ENCODE data around the gene ABHD5. TPM values are rescaled to one million over a fixed set of nuclear protein-coding genes. Genes with fewer than 3 reads are reported as not detected.

Gene ABHD5
- total and polyA plus RNA-seq, 9 donors: 4.4 to 36.2 (median 11.3) TPM

- TF ChIP-seq EP300 (IDR thresholded peaks at IDR 0.05) (no peak), POLR2A (IDR thresholded peaks at IDR 0.05) (no peak), CTCF (IDR thresholded peaks at IDR 0.05) (no peak)
- intact Hi-C loops (cut with DNase I): no loop called here
- H3K27me3 ChIP-seq: no peaks in the 10 kb centered on the region
- 41 to 58% (median 43%) methylated on average over 8 of the region's 8 CpGs for WGBS, 3 donors
- no peak overlapping the region for H3K27ac ChIP-seq
- H3K4me3 ChIP-seq: no peak overlapping the region
- H3K4me1 ChIP-seq (ENCODE audit: insufficient read depth): no peaks in the 10 kb centered on the region
- H3K9me3 ChIP-seq: no peaks in the 10 kb centered on the region
- no peak for DNase-seq
- H3K36me3 ChIP-seq: no peaks in the 10 kb centered on the region
Observed at GRCh38 chr3:43736558-43737440, 46.1 kb downstream of the ABHD5 start.

GRCh38 chr3:43738305-43738704 lies 47.6 kb downstream of the ABHD5 start:
- Histone ChIP-seq H3K27me3 (no peaks in the 10 kb centered on the region), H3K4me3 (no peak overlapping the region), H3K9me3 (no peaks in the 10 kb centered on the region), H3K27ac (no peak overlapping the region), H3K36me3 (no peaks in the 10 kb centered on the region), H3K4me1 (ENCODE audit: insufficient read depth) (no peaks in the 10 kb centered on the region)
- no peak for DNase-seq
- no peak for TF ChIP-seq EP300 (IDR thresholded peaks at IDR 0.05)
- TF ChIP-seq POLR2A (IDR thresholded peaks at IDR 0.05): no peak
- TF ChIP-seq CTCF (IDR thresholded peaks at IDR 0.05): no peak
- intact Hi-C loops (cut with DNase I): no loop called here
- 78 to 88% (median 84%) methylated on average over 2 of the region's 2 CpGs for WGBS, 3 donors

DNA sequence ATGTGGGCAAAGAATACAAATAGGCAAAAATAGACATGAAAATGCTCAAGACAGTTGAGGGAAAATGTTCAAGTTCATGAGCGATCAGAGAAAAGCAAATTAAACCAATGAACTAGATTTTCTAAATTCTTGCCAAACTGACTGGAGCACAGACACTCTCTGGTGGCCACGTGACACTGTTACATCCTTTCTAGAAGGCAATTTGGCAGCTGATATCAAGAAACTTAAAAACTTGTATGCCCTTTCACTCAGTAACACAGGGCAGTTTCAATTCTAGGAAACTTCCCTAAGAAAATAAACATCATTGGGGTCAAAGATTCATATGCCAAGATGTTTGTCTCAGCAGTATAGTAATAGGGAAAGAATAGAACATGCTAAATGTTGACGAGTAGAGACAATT lies 52.2 kb downstream of the ABHD5 start:
- no peak for TF ChIP-seq EP300 (IDR thresholded peaks at IDR 0.05)
- TF ChIP-seq CTCF (IDR thresholded peaks at IDR 0.05): no peak
- TF ChIP-seq POLR2A (IDR thresholded peaks at IDR 0.05): no peak

GRCh38 chr3:43747641-43748040 lies 56.9 kb downstream of the ABHD5 start:
- DNase-seq: no peak
- H3K27ac ChIP-seq: no peak overlapping the region
- H3K4me3 ChIP-seq: no peak overlapping the region

More for the DNA sequence above, 52.2 kb downstream of the ABHD5 start:
- Histone ChIP-seq H3K9me3 (no peaks in the 10 kb centered on the region), H3K27me3 (no peaks in the 10 kb centered on the region), H3K4me3 (no peak overlapping the region), H3K36me3 (no peaks in the 10 kb centered on the region), H3K27ac (no peak overlapping the region), H3K4me1 (ENCODE audit: insufficient read depth) (no peaks in the 10 kb centered on the region)
- DNase-seq: no peak
- intact Hi-C loops (cut with DNase I): no loop called here
- 31 to 45% (median 36%) methylated on average over 3 of the region's 3 CpGs for WGBS, 3 donors

More at GRCh38 chr3:43747641-43748040, 56.9 kb downstream of the ABHD5 start:
- Histone ChIP-seq H3K4me1 (ENCODE audit: insufficient read depth) (no peaks in the 10 kb centered on the region), H3K27me3 (no peaks in the 10 kb centered on the region), H3K36me3 (no peaks in the 10 kb centered on the region), H3K9me3 (no peaks in the 10 kb centered on the region)
- intact Hi-C loops (cut with DNase I): no loop called here
- TF ChIP-seq CTCF (IDR thresholded peaks at IDR 0.05) (no peak), EP300 (IDR thresholded peaks at IDR 0.05) (no peak), POLR2A (IDR thresholded peaks at IDR 0.05) (no peak)
- WGBS, 3 donors: 57 to 59% (median 59%) methylated on average over 6 of the region's 6 CpGs
